Stimulated activated CD8-positive, alpha-beta memory T cell treated with anti-CD3 and anti-CD28 coated beads, Interleukin-7, amount 100 ng/mL, for 24 hours (primary cell): ENCODE measurements around the gene NEK6.

ENCODE experiments used
- DNase-seq: peaks from one replicate; pipeline ENCODE4 v3.0.0-alpha.2; 2020; ENCODE audit warnings: low read depth

The NEK6 gene

DNA sequence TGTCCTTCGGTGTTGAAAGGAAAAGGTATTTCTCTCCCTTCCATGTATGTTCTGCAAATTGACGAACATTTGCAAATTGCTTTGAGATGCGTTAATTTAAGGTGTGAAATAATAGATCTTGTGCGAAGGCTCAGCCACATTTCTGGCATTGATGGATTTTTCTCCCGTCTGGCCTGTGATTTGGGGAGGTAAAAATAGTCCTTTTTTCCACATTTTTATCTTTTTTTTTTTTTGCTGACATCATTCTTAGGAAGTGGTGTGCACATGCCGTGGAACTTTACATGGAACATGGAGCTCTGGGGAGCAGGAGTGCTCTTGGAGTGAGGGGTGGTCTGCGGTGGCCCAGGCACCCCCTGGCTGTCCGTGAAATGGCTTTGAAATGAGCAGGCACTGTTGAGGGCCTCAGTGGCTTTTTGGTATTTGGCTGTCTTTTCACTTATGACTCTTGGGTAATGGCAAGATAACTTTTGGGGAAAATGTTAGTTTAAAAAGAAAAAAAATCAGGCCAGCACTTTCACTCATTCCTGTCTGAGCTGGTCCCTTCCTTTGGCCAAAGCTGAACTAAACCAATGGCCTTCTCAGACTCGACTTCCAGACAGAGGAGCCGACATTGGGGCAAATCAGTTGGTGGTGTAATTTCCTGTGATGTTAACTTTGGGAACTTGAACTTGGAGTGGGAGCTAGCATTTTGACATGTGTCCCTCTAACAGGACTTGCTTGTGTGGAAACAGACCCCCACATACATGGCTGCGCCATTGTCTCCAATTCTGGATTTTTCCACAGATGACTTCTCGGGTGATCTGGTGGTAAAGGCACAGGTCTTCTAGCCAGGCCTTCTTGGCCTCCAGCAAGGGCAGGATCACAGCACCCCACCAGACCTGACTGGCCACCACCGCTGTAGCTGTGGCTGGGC is 4.2 kb downstream of the NEK6 start:
- no peak for DNase-seq

DNA sequence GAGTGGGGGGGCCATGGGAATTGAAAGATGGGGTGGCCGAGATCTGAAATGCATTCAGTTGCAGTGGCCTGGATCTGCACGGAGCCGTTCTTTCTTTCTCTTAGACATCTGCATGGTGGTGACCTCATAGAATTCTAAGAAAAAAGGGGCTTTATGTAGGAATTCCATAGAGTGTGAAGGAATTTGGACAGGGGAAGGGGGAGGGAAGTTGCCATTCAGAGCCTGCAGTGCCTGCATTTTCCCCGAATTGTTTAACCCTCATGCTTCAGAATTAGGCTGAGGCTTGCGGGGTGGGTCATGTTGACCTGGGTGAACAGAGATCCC is 4.9 kb downstream of the NEK6 start:
- no peak for DNase-seq

DNA sequence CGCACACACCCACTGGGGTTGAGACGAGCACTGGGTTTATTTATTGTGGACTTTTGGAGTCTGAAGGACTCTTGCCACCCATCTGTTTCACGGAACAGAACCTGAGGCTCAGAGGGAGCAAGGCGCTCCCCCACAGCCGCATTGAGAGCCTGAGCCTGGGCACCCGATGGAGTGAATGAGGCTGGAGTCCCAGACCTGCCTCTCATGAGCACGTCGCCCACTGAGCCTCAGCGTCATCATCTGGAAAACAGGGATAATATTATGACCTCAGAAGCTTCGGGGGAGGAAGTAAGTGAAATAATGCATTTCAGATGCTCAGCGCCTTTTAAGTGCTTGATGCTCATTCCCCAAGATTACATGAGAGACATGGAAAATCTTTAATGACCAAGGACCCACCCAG is 5.5 kb downstream of the NEK6 start:
- DNase-seq = no peak

DNA sequence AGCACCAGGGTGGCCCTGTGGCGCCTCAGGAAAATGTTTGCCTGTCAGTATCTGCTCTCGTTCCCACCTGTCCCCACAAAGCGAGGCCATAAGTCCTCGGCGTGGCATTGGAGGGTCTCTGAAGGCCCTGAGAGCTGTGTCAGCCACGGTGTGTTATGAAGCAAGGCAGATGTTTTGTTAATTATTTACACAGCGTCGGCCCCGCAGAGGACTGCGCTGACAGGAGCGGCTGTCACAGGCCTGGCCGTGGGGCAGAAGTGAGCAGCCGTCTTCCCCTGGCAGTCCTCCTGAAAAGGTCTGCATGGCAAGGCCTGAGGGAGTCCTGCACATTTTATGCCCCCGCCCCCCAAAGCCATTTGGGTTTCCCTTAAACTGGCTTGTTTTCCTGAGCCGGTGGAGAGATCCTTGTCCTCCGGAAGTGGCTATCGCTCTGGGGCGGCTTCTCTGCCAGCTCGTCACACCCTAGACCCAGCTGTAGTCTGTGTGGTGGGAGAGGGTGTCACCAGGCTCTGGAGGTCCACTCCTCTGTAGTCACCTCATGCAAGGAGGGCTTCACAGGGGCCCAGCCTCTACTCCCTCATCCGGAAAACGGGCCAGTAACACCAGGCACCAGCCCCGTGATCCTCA is 6.2 kb downstream of the NEK6 start:
- DNase-seq = no peak

DNA sequence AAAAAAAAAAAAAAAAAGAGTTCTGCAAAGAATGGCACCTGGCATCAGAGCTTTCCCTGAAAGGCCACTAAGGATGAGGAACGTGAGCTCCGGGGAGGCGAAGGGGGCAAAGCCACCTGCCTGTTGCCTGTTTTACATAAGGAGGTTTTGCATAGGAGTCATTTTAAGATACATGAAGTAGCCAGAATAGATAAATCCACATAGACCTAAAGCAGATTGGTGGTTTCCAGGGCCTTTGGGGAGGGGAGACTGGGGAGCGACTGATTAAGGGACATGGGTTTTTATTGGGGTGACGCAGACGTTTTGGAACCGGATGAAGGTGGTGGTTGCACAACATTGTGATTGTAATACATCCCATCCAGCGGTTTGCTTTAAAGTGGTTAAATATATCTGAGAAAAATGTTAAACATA is 7.1 kb downstream of the NEK6 start:
- DNase-seq = no peak

DNA sequence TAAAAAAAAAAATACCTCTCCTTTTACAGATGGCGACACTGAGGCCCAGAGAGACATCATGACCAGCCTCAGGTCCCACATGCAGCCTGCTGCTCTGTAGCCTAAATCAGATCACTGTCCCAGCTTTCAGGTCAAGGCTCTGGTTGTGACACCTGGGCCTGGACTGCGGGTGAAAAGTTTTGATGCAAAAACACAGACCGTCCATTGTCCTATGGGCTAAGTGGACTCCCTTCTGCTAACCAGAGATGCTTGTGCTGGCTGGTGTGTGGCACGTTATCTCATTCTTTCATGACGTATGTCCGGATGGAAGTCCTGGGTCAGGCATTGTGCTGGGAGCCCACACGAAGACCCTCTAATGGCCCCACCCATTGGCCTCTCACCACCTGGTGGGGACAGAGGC is 7.8 kb downstream of the NEK6 start:
- no peak for DNase-seq

DNA sequence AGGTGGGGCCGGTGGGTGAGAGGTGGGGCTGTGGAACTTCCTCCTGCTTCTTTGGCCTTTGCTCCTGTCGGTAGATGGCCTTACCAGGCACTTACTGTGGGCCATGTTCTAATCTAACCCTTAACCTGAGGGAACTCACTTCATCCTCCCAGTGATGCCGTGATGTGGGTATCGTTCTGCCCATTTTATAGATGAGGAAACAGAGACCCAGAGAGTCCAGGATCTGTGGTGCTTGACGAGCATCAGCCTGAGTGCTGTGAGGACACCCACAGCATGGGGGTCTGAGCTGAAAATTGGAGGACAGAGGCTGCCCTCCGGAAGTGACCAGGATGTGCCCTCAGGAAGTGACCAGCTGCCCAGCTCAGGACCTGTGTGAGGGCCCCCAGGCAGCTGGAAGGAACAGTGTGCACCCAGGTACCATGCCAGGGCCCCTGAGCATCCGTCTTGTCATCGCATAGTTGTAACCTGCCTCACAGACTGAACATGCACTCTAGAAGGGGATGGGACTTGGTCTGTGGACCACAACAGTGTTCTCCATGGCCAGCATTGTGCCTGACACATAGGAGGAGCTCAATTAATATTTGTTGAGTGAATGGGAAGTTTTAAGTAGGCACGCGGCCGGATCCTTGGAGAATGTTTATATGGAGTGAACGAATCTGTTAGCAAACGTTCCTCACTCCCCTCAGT is 8.5 kb downstream of the NEK6 start:
- DNase-seq = no peak

DNA sequence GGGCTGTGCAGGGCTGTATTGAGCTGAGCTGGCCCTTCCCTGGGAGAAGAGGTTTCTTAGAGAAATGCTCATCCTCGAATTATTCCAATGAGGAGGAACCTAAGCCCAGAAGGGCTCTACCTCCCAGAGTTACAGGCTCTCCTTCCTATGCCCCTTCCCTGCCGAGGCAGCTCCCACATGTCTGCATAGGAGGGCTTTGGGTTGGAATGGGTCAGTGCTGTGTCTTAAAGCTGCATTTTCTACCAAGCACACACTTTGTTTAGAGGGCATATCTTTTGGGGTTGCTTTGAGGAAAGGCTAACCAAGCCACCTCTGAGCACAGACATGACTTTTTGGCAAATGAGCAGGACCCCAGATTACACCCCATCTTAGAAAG is 9.1 kb downstream of the NEK6 start:
- DNase-seq = no peak

DNA sequence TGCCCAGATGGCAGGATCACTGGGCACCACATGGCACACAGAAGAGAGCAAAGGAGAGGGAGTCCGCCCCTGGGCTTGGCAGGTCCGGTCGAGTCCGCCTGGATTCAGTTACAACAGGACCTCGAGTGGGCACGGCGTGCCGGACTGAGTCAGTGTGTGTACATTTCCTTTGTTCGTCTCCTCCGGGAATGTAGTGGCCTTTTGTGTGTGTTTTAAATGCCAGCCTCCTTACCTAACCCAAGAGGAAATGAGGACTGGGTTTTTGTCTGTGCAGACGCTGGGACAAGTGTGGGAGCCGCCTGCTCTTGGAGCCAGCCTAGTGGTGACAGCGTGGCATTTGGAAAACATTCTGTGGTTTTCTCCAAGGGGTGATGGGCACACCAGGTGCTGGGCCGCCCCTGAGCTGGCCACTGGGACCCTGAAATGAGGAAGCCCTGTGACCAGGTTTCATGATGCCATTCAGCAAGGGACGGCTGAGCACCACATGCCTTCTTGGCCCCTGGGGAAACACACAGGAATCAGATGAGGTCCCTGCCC is 9.6 kb downstream of the NEK6 start:
- no peak for DNase-seq

DNA sequence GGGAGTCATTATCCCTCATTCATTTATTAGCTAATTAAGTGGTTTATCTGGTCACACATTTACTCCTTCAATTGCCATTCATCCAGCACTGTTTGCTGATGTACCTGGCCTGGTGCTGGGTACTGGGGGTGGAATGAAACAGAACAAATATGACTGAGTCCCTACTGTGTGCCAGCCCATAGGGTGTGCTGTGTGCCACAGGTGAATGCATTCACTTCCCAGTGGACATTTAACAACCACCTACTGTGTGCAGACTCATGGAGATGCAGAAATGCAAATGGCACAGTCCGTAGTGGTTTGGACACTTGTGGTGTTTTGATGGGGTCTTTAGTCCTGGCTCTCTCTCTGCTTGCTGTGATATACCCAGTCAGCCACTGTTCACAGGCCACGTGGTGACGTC is 10.5 kb downstream of the NEK6 start:
- no peak for DNase-seq

DNA sequence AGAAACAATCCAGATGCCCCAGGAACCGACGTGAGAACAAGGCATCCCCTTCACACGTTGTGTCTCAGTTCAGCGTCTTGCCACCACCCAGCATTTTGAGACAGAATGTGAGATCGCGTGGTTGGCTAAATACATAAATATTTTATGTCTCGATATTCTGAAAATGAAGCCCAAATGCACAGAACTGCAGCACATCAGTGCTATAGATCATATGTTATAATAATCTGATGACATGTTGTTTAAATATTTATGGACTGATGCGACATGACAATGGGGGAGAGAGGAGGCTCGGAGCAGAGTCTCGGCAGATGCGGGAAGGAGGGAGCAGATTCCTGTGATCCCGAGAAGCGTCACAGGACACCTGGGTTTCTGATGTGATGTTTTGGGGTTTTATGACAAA is 10.9 kb downstream of the NEK6 start:
- no peak for DNase-seq

DNA sequence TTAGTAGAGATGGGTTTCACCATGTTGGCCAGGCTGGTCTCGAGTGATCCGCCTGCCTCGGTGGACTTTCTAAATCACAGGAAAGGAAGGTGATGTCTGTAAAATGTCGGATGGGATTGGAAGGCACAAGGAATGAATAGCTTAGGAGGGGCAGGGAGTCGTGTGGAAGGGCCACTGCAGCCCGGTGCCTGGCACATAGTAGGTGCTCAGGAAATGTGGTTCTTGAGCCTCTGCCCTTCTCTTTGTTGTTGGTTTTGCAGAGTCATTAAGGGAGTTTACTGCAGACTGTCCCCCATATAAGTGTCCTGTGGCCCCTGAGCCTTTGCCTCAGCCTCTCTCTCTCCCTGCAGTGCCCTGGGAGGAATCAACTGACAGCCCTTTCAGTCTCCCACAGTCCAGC is 11.8 kb downstream of the NEK6 start:
- DNase-seq = no peak

DNA sequence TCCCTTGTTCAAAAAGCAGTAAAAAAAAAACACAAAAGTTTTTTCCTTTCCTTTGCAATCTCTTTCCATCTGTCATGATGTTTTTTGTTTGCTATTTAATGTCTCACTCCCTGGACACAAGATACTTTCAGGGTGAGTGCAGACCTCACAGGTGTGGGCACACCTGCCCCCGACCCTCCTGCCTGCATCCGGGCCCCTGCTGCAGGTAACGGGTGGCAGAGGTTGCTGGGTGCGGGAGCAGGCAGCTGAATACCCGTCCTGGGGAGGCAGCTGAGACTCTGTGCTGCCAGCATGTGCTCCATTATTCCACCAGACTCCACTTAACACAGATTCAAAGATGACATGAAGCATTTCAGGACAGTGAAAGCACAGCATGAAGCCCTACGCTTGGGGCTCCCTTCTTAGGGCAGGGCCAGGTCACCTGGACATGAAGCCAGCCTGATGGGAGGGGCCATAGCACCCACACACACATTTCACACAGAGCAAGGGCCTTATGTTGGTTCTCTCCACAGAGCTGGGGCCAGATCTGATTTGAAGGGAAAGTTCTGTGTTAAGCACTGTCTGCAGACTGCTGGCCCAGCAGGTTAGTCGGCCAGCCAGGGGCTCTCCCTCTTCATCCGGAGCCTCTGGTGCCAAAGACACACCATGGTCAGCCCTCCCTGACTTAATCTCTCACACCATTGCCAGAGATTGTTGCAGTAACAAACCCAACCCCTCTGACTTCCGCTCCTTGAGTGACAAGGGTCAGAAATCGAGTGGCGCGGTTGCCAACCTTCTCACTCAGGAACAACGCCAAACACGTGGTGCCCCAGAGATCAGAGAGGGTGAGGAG is 13.0 kb downstream of the NEK6 start:
- DNase-seq = no peak

DNA sequence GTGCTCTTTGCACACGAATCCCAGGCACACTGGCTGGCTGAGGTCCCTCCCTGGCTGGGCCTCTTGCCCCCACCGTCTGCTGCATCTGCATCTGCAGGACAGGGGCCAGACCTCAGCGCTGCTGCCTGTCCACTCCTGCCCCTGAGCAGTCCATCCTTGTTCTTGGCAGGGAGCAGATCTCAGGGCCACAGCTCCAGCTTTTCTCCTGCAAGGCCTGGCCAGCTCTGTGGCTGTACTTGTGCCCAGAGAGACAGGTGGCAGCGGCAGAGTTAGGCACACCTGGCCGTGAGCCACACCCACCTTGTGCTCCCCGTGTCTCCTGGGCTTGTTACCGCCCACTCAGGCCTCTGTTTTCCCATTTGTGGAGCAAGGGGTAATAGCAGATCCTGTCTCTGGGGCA is 13.9 kb downstream of the NEK6 start:
- no peak for DNase-seq

DNA sequence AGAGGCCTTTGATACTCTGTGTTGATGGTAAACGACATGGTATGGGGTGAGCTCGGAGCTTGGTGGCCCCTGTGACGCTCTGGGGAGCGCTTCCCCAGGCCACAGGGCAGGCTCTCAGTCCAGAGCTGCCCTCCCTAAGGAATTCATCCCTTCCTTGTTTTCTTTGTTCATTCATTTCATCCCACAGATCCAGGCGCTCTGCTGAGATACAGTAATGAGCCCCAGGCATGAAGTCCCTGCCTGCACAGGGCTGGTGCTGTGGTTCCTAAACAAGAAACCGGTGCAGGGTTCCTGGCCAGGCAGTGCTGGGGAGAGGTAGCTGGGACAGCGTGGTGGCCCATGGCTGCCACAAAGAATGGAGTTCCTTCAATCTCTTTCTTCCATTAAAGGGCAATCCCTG is 14.4 kb downstream of the NEK6 start:
- no peak for DNase-seq

DNA sequence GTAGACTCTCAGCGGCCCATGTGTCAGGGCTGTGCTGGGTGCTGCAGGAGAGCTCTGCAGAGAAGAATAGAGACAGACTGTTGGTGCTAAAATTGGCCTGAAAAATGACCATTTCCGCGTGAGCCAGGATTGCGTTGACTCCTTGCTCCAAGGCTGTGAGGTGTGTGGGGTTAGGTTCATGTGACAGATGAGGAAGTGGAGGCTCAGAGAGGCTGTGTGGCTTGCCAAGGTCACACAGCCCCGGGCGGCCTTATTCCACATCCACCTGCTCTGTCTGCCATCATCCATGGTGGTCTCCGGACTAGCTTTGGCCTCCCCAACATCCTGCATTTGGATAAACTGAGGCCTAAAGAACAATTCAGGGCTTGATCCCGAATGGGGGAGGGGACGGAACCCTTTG is 15.2 kb downstream of the NEK6 start:
- DNase-seq = no peak

DNA sequence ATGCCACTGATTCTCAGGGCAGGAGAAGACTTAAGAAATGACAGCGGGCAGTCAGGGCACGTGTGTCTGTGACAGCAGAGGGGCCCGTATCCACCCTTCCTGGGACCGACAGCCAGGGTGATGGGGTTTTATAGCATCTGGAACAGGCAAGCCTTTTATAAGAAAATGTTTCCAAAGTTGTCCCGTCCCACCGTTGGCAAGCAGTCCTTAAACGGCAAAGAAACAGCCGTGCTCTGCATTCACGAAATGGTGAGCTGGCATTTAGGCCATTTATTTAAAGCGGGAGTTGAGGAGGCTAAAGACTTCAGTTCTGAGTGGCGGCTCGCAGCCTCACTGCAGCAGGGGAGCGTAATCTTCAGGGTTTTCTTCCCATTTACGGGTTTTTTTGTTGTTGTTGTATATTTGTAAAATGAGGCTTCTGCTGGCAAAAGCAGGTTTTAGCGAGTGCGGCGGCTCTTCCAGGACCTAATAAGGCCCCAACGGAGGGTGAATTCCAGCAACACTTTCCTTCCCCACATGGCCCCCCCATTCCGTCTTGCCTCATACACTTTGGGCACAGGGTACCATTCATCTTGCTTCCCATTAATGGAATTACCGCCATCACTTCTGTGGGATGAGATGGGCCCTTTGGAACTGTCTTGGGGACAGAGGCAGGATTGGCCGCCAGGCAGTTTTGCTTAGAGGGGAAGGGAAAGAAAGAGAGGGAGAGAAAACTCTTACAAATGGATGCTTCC is 15.8 kb downstream of the NEK6 start:
- DNase-seq = no peak

DNA sequence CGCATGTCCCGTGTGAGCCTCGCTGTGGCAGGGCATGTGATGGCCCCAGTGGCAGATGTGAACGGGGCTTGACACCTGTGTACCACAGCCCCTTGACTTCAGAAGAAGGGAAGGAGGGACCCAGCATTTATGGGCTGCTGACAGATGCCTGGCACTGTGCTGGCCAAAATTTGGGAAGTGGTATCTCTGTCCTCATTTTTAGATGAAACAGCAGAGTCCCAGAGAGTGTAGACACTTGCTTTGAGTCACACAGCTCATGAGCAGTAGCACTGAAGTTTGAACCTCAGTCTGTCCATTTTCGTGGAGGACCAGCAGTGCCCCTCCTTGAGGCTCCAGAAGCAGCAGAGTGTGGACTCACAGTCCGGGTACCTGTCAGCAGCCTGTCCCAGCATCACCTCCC is 16.5 kb downstream of the NEK6 start:
- DNase-seq = no peak

DNA sequence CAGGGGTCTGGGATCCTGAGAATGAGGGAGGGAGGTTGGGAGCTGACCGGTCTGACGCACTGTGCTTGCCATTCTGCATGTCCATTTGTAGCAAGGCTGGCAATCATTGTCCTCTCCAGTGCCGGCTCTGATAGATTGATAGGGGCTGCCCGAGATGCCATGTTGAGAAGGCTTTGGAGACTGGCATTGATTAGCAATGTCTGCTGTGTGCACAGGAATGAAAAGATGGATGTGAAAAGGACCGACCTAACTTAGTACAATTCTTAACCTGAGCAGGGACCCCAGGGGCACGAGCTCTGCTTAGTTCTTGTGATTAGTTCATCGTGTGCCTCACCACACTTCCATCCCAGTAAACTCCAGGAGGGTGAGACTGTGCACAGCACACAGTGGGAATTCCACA is 17.0 kb downstream of the NEK6 start:
- no peak for DNase-seq

DNA sequence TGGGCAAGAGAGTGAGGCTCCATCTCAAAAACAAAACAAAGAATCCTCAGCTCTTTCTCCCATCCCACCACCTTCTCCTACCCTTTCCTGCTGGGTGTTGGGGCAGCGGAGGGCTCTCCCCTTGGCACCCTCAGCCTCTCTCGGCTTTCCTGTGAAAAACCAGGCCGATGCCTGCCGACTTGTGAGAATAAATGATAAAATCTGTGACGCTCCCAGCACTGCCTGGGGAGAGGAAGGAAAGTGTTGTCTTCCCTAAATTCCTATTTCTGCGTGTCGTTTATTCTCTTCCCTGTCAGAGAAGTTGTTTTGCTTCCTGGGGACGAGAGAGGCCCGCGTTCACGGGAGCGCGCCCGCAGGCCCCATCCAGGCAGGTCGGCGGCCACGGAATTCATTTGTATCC is 19.7 kb downstream of the NEK6 start:
- no peak for DNase-seq

DNA sequence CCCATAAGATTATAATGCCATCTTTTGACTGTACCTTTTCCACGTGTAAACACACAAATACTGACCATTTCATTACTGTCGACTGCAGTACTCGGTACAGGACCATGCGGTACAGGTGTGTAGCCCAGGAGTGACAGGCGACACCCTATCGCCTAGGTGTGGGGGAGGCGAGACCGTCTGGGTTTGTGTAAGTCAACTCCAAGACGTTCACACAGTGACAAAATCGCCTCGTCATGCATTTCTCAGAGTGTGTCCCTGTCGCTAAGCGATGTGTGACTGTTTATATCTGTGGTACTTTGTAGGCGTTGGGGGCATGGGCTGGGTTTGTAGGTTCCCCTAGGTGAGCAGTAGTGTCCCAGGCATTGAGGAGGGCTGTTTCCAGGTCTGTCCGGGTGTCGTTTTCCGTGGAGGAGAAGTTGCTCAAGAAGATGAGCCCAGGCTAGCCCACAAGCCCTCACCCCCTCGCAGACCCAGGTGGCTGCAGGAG is 20.3 kb downstream of the NEK6 start:
- no peak for DNase-seq
